Loucy (cell line): Measurements from ENCODE around the gene SORCS2.

Experiments
- CTCF ChIP-seq: fragments of 200-600 bp; sonication (generic); conservative IDR thresholded peaks from 2 replicates; pipeline ENCODE4 v1.5.1; 2014; ENCODE audit warnings: mild to moderate bottlenecking, antibody characterized with exemption, low read length
- EZH2phosphoT487 ChIP-seq: fragments of 200-600 bp; IDR thresholded peaks from 2 replicates; pipeline ENCODE4 v1.6.1; 2018; ENCODE audit warnings: antibody characterized with exemption, mild to moderate bottlenecking, moderate library complexity, borderline replicate concordance

GRCh38 chr4:7485096-7485495 is 292.8 kb downstream of the SORCS2 start:
- TF ChIP-seq EZH2phosphoT487 (no peak), CTCF (no peak)
